ENCODE measurements around the gene CRYZL1.

CRYZL1 gene

DNA sequence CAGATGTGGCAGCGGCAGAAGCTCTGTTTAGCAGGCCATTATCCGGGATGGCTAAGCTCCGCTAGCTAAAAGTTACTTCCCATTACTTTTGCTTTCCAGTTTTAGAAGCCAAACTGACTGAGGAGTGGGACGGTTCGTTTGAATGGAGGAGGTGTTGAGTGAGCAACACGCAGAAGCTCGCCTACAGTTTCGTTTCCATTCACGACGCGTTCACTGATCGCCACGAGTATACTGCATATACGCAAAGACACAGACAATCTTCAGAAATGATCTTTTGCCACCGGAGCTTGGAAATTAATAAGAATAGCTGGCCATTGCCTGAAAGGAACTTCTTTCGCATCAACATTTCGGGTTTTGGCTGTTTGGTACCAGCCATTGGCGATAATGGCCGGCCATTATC is 84.1 kb downstream of the CRYZL1 start:
- H3K4me3 ChIP-seq (ENCODE audit: low read depth, low read length) = no peak overlapping the region
- no peak for DNase-seq (ENCODE audit: low read depth)
- TF ChIP-seq, protein P1, sequence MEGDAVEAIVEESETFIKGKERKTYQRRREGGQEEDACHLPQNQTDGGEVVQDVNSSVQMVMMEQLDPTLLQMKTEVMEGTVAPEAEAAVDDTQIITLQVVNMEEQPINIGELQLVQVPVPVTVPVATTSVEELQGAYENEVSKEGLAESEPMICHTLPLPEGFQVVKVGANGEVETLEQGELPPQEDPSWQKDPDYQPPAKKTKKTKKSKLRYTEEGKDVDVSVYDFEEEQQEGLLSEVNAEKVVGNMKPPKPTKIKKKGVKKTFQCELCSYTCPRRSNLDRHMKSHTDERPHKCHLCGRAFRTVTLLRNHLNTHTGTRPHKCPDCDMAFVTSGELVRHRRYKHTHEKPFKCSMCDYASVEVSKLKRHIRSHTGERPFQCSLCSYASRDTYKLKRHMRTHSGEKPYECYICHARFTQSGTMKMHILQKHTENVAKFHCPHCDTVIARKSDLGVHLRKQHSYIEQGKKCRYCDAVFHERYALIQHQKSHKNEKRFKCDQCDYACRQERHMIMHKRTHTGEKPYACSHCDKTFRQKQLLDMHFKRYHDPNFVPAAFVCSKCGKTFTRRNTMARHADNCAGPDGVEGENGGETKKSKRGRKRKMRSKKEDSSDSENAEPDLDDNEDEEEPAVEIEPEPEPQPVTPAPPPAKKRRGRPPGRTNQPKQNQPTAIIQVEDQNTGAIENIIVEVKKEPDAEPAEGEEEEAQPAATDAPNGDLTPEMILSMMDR (IDR thresholded peaks at IDR 0.05; ENCODE audit: control insufficient read depth, extremely low read depth, insufficient read depth) = no peak

DNA sequence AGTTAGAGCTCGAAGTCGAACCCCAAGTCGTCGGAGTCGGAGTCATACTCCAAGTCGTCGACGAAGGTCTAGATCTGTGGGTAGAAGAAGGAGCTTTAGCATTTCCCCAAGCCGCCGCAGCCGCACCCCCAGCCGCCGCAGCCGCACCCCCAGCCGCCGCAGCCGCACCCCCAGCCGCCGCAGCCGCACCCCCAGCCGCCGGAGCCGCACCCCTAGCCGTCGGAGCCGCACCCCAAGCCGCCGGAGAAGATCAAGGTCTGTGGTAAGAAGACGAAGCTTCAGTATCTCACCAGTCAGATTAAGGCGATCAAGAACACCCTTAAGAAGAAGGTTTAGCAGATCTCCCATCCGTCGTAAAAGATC is 86.6 kb downstream of the CRYZL1 start:
- no peak for DNase-seq (ENCODE audit: low read depth)
- H3K4me3 ChIP-seq (ENCODE audit: low read depth, low read length) = no peak overlapping the region
- TF ChIP-seq, protein P1 (IDR thresholded peaks at IDR 0.05; ENCODE audit: control insufficient read depth, extremely low read depth, insufficient read depth) = no peak

DNA sequence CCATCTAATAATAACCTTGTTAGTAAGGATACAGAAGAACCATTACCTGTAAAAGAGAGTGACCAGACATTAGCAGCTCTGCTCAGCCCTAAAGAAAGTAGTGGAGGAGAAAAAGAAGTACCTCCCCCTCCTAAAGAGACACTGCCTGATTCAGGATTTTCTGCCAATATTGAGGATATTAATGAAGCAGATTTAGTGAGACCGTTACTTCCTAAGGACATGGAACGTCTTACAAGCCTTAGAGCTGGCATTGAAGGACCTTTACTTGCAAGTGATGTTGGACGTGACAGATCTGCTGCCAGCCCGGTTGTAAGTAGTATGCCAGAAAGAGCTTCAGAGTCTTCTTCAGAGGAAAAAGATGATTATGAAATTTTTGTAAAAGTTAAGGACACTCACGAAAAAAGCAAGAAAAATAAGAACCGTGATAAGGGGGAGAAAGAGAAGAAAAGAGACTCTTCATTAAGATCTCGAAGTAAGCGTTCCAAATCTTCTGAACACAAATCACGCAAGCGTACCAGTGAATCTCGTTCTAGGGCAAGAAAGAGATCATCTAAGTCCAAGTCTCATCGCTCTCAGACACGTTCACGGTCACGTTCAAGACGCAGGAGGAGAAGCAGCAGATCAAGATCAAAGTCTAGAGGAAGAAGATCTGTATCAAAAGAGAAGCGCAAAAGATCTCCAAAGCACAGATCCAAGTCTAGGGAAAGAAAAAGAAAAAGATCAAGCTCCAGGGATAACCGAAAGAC is 87.1 kb downstream of the CRYZL1 start:
- H3K4me3 ChIP-seq (ENCODE audit: low read depth, low read length) = no peak overlapping the region
- no peak for DNase-seq (ENCODE audit: low read depth)
- TF ChIP-seq, protein P1 (IDR thresholded peaks at IDR 0.05; ENCODE audit: control insufficient read depth, extremely low read depth, insufficient read depth) = no peak

DNA sequence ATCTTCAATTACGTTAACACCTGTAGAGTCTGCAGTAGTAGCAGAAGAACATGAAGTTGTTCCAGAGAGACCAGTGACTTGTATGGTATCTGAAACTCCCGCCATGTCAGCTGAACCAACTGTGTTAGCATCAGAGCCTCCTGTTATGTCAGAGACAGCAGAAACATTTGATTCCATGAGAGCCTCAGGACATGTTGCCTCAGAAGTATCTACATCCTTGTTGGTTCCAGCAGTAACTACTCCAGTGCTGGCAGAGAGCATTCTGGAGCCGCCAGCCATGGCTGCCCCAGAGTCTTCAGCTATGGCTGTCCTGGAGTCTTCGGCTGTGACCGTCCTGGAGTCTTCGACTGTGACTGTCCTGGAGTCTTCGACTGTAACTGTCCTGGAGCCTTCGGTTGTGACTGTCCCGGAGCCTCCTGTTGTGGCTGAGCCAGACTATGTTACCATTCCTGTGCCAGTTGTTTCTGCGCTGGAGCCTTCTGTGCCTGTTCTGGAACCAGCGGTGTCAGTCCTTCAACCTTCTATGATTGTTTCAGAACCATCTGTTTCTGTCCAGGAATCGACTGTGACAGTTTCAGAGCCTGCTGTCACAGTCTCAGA is 88.4 kb downstream of the CRYZL1 start:
- no peak for DNase-seq (ENCODE audit: low read depth)
- TF ChIP-seq, protein P1 (IDR thresholded peaks at IDR 0.05; ENCODE audit: control insufficient read depth, extremely low read depth, insufficient read depth) = no peak
- no peak overlapping the region for H3K4me3 ChIP-seq (ENCODE audit: low read depth, low read length)

DNA sequence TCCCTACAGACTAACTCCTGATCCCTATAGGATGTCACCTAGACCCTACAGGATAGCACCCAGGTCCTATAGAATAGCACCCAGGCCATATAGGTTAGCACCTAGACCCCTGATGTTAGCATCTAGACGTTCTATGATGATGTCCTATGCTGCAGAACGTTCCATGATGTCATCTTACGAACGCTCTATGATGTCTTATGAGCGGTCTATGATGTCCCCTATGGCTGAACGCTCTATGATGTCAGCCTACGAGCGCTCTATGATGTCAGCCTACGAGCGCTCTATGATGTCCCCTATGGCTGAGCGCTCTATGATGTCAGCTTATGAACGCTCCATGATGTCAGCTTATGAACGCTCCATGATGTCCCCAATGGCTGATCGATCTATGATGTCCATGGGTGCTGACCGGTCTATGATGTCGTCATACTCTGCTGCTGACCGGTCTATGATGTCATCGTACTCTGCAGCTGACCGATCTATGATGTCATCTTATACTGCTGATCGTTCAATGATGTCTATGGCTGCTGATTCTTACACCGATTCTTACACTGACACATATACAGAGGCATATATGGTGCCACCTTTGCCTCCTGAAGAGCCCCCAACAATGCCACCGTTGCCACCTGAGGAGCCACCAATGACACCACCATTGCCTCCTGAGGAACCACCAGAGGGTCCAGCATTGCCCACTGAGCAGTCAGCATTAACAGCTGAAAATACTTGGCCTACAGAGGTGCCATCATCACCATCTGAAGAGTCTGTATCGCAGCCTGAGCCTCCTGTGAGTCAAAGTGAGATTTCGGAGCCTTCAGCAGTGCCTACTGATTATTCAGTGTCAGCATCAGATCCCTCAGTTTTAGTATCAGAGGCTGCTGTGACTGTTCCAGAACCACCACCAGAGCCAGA is 89.2 kb downstream of the CRYZL1 start:
- H3K4me3 ChIP-seq (ENCODE audit: low read depth, low read length) = no peak overlapping the region
- TF ChIP-seq, protein P1 (IDR thresholded peaks at IDR 0.05; ENCODE audit: control insufficient read depth, extremely low read depth, insufficient read depth) = no peak
- no peak for DNase-seq (ENCODE audit: low read depth)

DNA sequence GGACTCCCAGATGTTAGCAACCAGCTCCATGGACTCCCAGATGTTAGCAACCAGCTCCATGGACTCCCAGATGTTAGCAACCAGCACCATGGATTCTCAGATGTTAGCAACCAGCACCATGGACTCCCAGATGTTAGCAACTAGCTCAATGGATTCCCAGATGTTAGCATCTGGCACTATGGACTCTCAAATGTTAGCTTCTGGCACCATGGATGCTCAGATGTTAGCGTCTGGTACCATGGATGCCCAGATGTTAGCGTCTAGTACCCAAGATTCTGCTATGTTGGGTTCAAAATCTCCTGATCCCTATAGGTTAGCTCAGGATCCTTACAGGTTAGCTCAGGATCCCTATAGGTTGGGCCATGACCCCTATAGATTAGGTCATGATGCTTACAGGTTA is 89.9 kb downstream of the CRYZL1 start:
- TF ChIP-seq, protein P1 (IDR thresholded peaks at IDR 0.05; ENCODE audit: control insufficient read depth, extremely low read depth, insufficient read depth) = no peak
- no peak for DNase-seq (ENCODE audit: low read depth)
- no peak overlapping the region for H3K4me3 ChIP-seq (ENCODE audit: low read depth, low read length)

Data from LNCaP clone FGC (cell line).